NCI-H774 (cell line): ENCODE data around the gene CHD5.

Experiments
- DNase-seq: peaks from one replicate; lab custom pipeline; 2025; lab: John Stamatoyannopoulos, UW

The CHD5 gene

GRCh38 chr1:6098303-6099215, 81.6 kb downstream of the CHD5 start:
- DNase-seq, result no peak

- DNase-seq, result no peak
Measured at GRCh38 chr1:6097824-6098223, 82.3 kb downstream of the CHD5 start.

- no peak for DNase-seq
Measured at GRCh38 chr1:6097117-6097595, 83.0 kb downstream of the CHD5 start.

GRCh38 chr1:6096243-6097116, 83.6 kb downstream of the CHD5 start:
- no peak for DNase-seq

- no peak for DNase-seq
Measured at GRCh38 chr1:6095511-6096242, 84.4 kb downstream of the CHD5 start.

GRCh38 chr1:6094801-6095505, 85.2 kb downstream of the CHD5 start:
- no peak for DNase-seq

GRCh38 chr1:6094246-6094645, 85.9 kb downstream of the CHD5 start:
- no peak for DNase-seq

GRCh38 chr1:6093611-6094010, 86.5 kb downstream of the CHD5 start:
- no peak for DNase-seq

- no peak for DNase-seq
Measured at GRCh38 chr1:6093071-6093470, 87.0 kb downstream of the CHD5 start.

GRCh38 chr1:6092211-6092610, 87.9 kb downstream of the CHD5 start:
- no peak for DNase-seq

GRCh38 chr1:6091823-6092109, 88.4 kb downstream of the CHD5 start:
- DNase-seq, result no peak

- no peak for DNase-seq
Measured at GRCh38 chr1:6090996-6091822, 88.9 kb downstream of the CHD5 start.

GRCh38 chr1:6090288-6090687, 89.8 kb downstream of the CHD5 start:
- no peak for DNase-seq

GRCh38 chr1:6088956-6089355, 91.2 kb downstream of the CHD5 start:
- no peak for DNase-seq

- DNase-seq, result no peak
Measured at GRCh38 chr1:6087958-6088357, 92.2 kb downstream of the CHD5 start.

GRCh38 chr1:6087377-6087772, 92.7 kb downstream of the CHD5 start:
- no peak for DNase-seq

- DNase-seq, result no peak
Measured at GRCh38 chr1:6086762-6087376, 93.3 kb downstream of the CHD5 start.

- DNase-seq, result no peak
Measured at GRCh38 chr1:6086358-6086757, 93.8 kb downstream of the CHD5 start.

- no peak for DNase-seq
Measured at GRCh38 chr1:6085666-6086065, 94.5 kb downstream of the CHD5 start.

GRCh38 chr1:6084781-6085495, 95.2 kb downstream of the CHD5 start:
- DNase-seq, result no peak
